Vagina (tissue), 2 donors: Measurements from ENCODE around the gene CHD9. TPM values are rescaled to one million over a fixed set of nuclear protein-coding genes. Genes with fewer than 3 reads are reported as not detected.

ENCODE experiments used
- DNase-seq, 2 donors: peaks; one replicate each; pipeline ENCODE4 v3.0.0-alpha.2; 2017; ENCODE audit errors: extremely low spot score in 2 of 2
- H3K27ac ChIP-seq: fragments of 200-600 bp; sonication (generic); one replicate; pipeline ENCODE4 v1.5.1; 2019
- H3K27me3 ChIP-seq: fragments of 200-600 bp; sonication (generic); one replicate; pipeline ENCODE4 v1.5.1; 2019
- H3K36me3 ChIP-seq, 2 donors: fragments of 200-600 bp; sonication (generic); one replicate each; pipeline ENCODE4 v1.5.1; 2017 to 2019
- H3K4me1 ChIP-seq: fragments of 200-600 bp; sonication (generic); one replicate; pipeline ENCODE4 v1.5.1; 2019
- H3K4me3 ChIP-seq, 2 donors: fragments of 200-600 bp; sonication (generic); 1 replicate in 1 of 2; 2 replicates in 1 of 2; pipeline ENCODE4 v1.5.1; 2016 to 2019
- H3K9me3 ChIP-seq: fragments of 200-600 bp; sonication (generic); one replicate; pipeline ENCODE4 v1.5.1; 2019
- POLR2A ChIP-seq, 2 donors: fragments of 450-650 bp; IDR thresholded peaks; one replicate each; pipeline ENCODE4 v1.6.1; 2017; ENCODE audit warnings: antibody characterized with exemption in 2 of 2, mild to moderate bottlenecking in 2 of 2, moderate library complexity in 2 of 2
- POLR2AphosphoS5 ChIP-seq, 2 donors: sonication (generic); formaldehyde crosslinking; IDR thresholded peaks; one replicate each; pipeline ENCODE4 v1.9.0; 2017; ENCODE audit warnings: antibody characterized with exemption in 2 of 2, mild to moderate bottlenecking in 2 of 2, low read depth in 1 of 2; ENCODE audit not compliant: insufficient read depth in 1 of 2
- intact Hi-C: fragments of 100-400 bp; cut with DNase I; formaldehyde crosslinking; loops from one replicate; pipeline ENCODE4 v1.15.1; 2023
- total RNA-seq: library from RNA; depleted of rRNA; stranded (reverse); fragments of >200 nt; gene quantifications from one replicate; pipeline ENCODE4 v1.2.3, GENCODE V29; 2016
- TF ChIP-seq, protein P1 (sequence below), 3 experiments: fragments of 450-650 bp in 2 of 3; fragments of 200-600 bp in 1 of 3; sonication (generic) in 1 of 3; IDR thresholded peaks; one replicate each; pipeline ENCODE4 v1.5.1; 2017 to 2019; ENCODE audit warnings: antibody characterized with exemption in 3 of 3, mild to moderate bottlenecking in 2 of 3, moderate library complexity in 2 of 3

The CHD9 gene
- total RNA-seq, 1 donor from 2014 or later = 77.6 TPM

- Histone ChIP-seq H3K4me1 (no peaks in the 10 kb centered on the region), H3K9me3 (no peaks in the 10 kb centered on the region), H3K27ac (no peak overlapping the region), H3K36me3 (no peaks in the 10 kb centered on the region), H3K27me3 (no peaks in the 10 kb centered on the region), H3K4me3 (no peak overlapping the region)
- DNase-seq = no peak
- intact Hi-C loops = no loop called here
- TF ChIP-seq POLR2AphosphoS5 (IDR thresholded peaks at IDR 0.05; ENCODE audit: insufficient read depth in 1 of 2, low read depth in 1 of 2) = no peak
- TF ChIP-seq, protein P1, sequence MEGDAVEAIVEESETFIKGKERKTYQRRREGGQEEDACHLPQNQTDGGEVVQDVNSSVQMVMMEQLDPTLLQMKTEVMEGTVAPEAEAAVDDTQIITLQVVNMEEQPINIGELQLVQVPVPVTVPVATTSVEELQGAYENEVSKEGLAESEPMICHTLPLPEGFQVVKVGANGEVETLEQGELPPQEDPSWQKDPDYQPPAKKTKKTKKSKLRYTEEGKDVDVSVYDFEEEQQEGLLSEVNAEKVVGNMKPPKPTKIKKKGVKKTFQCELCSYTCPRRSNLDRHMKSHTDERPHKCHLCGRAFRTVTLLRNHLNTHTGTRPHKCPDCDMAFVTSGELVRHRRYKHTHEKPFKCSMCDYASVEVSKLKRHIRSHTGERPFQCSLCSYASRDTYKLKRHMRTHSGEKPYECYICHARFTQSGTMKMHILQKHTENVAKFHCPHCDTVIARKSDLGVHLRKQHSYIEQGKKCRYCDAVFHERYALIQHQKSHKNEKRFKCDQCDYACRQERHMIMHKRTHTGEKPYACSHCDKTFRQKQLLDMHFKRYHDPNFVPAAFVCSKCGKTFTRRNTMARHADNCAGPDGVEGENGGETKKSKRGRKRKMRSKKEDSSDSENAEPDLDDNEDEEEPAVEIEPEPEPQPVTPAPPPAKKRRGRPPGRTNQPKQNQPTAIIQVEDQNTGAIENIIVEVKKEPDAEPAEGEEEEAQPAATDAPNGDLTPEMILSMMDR (IDR thresholded peaks at IDR 0.05) = peak in 2 of 3 experiments; percentile 15 to 42
Measured at GRCh38 chr16:53022374-53022773, 32.4 kb upstream of the CHD9 start.

DNA sequence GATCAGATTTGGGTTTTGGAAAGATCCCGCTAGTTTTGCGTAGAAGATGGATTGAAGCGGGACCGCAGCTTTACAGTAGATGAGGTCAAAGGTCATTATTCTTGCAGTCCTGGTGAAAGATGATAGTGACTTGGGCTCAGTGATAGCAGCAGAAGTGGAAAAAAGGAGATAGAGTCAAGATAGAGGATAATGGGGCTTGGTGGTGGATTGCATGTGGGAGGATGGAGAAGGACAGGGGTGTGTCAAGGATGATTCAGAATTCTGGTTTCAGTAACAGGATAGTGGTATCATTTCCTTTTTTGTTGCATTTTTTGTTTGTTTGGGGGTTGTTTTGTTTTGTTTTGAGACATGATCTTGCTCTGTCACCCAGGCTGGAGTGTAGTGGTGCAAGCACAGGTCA lies 30.7 kb upstream of the CHD9 start:
- no peak for DNase-seq
- Histone ChIP-seq H3K9me3 (no peaks in the 10 kb centered on the region), H3K27ac (no peak overlapping the region), H3K36me3 (no peaks in the 10 kb centered on the region), H3K27me3 (no peaks in the 10 kb centered on the region), H3K4me3 (no peak overlapping the region), H3K4me1 (no peaks in the 10 kb centered on the region)
- intact Hi-C loops = no loop called here
- TF ChIP-seq, protein P1 (IDR thresholded peaks at IDR 0.05) = no peak
- TF ChIP-seq POLR2A (IDR thresholded peaks at IDR 0.05) (no peak), POLR2AphosphoS5 (IDR thresholded peaks at IDR 0.05; ENCODE audit: insufficient read depth in 1 of 2, low read depth in 1 of 2) (no peak)

DNA sequence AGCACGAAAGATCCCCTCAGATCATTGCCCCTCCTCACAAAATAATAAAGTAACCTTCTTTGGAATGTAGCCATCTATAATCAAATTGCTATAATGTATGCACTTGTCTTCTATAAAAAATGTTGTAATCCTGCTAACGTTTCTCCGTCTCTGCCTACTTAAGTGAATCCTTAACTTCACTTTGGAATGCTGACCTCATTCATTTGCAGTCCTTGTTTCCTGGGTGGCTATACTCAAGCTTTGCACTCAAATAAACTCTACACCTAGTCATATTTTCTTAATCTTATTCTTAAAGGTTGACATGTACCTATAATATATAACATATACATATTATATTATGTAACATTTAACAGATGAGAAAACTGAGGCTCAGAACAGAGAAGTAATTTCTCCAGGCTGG lies 24.8 kb upstream of the CHD9 start:
- no peaks in the 10 kb centered on the region for H3K27me3 ChIP-seq
- no peak overlapping the region for H3K4me3 ChIP-seq
- H3K4me1 ChIP-seq = no peaks in the 10 kb centered on the region
- H3K27ac ChIP-seq = no peak overlapping the region
- no peak for DNase-seq
- H3K9me3 ChIP-seq = no peaks in the 10 kb centered on the region
- intact Hi-C loops = no loop called here
- H3K36me3 ChIP-seq = no peaks in the 10 kb centered on the region
- TF ChIP-seq, protein P1 (IDR thresholded peaks at IDR 0.05) = no peak
- TF ChIP-seq POLR2A (IDR thresholded peaks at IDR 0.05) (no peak), POLR2AphosphoS5 (IDR thresholded peaks at IDR 0.05; ENCODE audit: insufficient read depth in 1 of 2, low read depth in 1 of 2) (no peak)

DNA sequence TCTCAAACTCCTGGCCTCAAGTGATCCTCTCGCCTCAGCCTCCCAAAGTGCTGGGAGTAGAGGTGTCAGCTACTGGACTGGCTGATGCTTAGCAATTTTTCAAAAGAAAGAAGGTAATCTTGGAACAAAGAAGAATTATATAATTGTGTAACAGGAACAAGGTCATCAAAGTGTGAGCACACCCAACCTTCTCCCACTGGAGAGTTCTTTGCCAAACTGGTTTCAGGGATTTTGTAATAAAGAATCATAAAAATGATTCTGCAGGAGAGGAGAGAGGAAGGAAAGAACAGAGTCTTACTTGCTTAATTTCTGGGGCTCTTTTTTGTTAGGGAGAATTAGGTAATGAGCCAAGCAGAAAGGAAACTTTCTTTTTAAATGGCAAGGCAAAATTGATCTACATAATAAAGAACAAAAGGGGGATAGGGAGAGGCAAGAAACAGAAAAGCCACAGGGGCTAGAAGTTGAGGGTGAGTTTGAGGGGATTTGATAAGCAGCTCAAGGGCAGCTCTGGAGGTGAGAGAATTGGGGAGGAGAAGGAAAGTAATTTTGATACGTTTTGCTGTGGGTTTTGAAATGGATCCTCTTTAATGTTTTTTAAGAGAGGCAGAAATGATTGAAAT lies 23.4 kb upstream of the CHD9 start:
- Histone ChIP-seq H3K9me3 (no peaks in the 10 kb centered on the region), H3K4me3 (no peak overlapping the region), H3K36me3 (no peaks in the 10 kb centered on the region), H3K4me1 (no peaks in the 10 kb centered on the region), H3K27me3 (no peaks in the 10 kb centered on the region), H3K27ac (peak overlapping the region; percentile 17)
- intact Hi-C loops = no loop called here
- no peak for DNase-seq
- TF ChIP-seq POLR2A (IDR thresholded peaks at IDR 0.05) = no peak
- TF ChIP-seq, protein P1 (IDR thresholded peaks at IDR 0.05) = no peak
- peak in 1 of 2 donors; percentile 81 for TF ChIP-seq POLR2AphosphoS5 (IDR thresholded peaks at IDR 0.05; ENCODE audit: insufficient read depth in 1 of 2, low read depth in 1 of 2)

- Histone ChIP-seq H3K4me1 (no peaks in the 10 kb centered on the region), H3K27ac (no peak overlapping the region), H3K9me3 (no peaks in the 10 kb centered on the region), H3K4me3 (no peak overlapping the region), H3K36me3 (no peaks in the 10 kb centered on the region), H3K27me3 (no peaks in the 10 kb centered on the region)
- no peak for TF ChIP-seq POLR2AphosphoS5 (IDR thresholded peaks at IDR 0.05; ENCODE audit: insufficient read depth in 1 of 2, low read depth in 1 of 2)
- TF ChIP-seq, protein P1 (IDR thresholded peaks at IDR 0.05) = no peak
- TF ChIP-seq POLR2A (IDR thresholded peaks at IDR 0.05) = no peak
- intact Hi-C loops = no loop called here
- DNase-seq = no peak
Measured at GRCh38 chr16:53034306-53034705, 20.5 kb upstream of the CHD9 start.
